ENCODE measurements around the gene CAMK4.

Gene CAMK4

GRCh38 chr5:111223787-111224560 is at the start of gene CAMK4:
Gene CAMK4 (plus strand): TSS chr5:111224384. CDS start chr5:111224484, 100 bp downstream.
- DNase-seq (ENCODE audit: low read depth), result peak; percentile 77

GRCh38 chr5:111183064-111183463 is 41.1 kb upstream of the CAMK4 start:
- DNase-seq (ENCODE audit: low read depth), result no peak

- DNase-seq (ENCODE audit: low read depth), result no peak
Observed at GRCh38 chr5:111187079-111187478, 37.1 kb upstream of the CAMK4 start.

- DNase-seq (ENCODE audit: low read depth), result no peak
Observed at GRCh38 chr5:111194053-111194452, 30.1 kb upstream of the CAMK4 start.

- no peak for DNase-seq (ENCODE audit: low read depth)
Observed at GRCh38 chr5:111194925-111195324, 29.3 kb upstream of the CAMK4 start.

- DNase-seq (ENCODE audit: low read depth), result no peak
Observed at GRCh38 chr5:111197523-111197922, 26.7 kb upstream of the CAMK4 start.

GRCh38 chr5:111198281-111198966 is 25.8 kb upstream of the CAMK4 start:
- no peak for DNase-seq (ENCODE audit: low read depth)

GRCh38 chr5:111200828-111201227 is 23.4 kb upstream of the CAMK4 start:
- no peak for DNase-seq (ENCODE audit: low read depth)

- no peak for DNase-seq (ENCODE audit: low read depth)
Observed at GRCh38 chr5:111201705-111202104, 22.5 kb upstream of the CAMK4 start.

- no peak for DNase-seq (ENCODE audit: low read depth)
Observed at GRCh38 chr5:111211341-111211740, 12.8 kb upstream of the CAMK4 start.

GRCh38 chr5:111214052-111214742 is 10.0 kb upstream of the CAMK4 start:
- DNase-seq (ENCODE audit: low read depth), result no peak

GRCh38 chr5:111215971-111216370 is 8.2 kb upstream of the CAMK4 start:
- DNase-seq (ENCODE audit: low read depth), result no peak

GRCh38 chr5:111221139-111221538 is 3.0 kb upstream of the CAMK4 start:
- no peak for DNase-seq (ENCODE audit: low read depth)

GRCh38 chr5:111223101-111223786 is 940 bp upstream of the CAMK4 start:
- no peak for DNase-seq (ENCODE audit: low read depth)

- DNase-seq (ENCODE audit: low read depth), result no peak
Observed at GRCh38 chr5:111224561-111225345, 569 bp downstream of the CAMK4 start.

- no peak for DNase-seq (ENCODE audit: low read depth)
Observed at GRCh38 chr5:111225926-111226325, 1.7 kb downstream of the CAMK4 start.

- DNase-seq (ENCODE audit: low read depth), result no peak
Observed at GRCh38 chr5:111226556-111226955, 2.4 kb downstream of the CAMK4 start.

GRCh38 chr5:111227226-111227782 is 3.1 kb downstream of the CAMK4 start:
- no peak for DNase-seq (ENCODE audit: low read depth)

GRCh38 chr5:111227801-111228200 is 3.6 kb downstream of the CAMK4 start:
- no peak for DNase-seq (ENCODE audit: low read depth)

- no peak for DNase-seq (ENCODE audit: low read depth)
Observed at GRCh38 chr5:111228520-111229220, 4.5 kb downstream of the CAMK4 start.
